Cortex of kidney (tissue), 1 donor: ENCODE results near the gene JAGN1.
"Not testable (repeated sequence)": the region's sequence is repeated elsewhere in the genome, so short reads cannot be mapped to it uniquely, and the experiment has no call there.

Experiments
- DNase-seq: peaks from one replicate; lab custom pipeline; 2025; lab: John Stamatoyannopoulos, UW

The JAGN1 gene

DNA sequence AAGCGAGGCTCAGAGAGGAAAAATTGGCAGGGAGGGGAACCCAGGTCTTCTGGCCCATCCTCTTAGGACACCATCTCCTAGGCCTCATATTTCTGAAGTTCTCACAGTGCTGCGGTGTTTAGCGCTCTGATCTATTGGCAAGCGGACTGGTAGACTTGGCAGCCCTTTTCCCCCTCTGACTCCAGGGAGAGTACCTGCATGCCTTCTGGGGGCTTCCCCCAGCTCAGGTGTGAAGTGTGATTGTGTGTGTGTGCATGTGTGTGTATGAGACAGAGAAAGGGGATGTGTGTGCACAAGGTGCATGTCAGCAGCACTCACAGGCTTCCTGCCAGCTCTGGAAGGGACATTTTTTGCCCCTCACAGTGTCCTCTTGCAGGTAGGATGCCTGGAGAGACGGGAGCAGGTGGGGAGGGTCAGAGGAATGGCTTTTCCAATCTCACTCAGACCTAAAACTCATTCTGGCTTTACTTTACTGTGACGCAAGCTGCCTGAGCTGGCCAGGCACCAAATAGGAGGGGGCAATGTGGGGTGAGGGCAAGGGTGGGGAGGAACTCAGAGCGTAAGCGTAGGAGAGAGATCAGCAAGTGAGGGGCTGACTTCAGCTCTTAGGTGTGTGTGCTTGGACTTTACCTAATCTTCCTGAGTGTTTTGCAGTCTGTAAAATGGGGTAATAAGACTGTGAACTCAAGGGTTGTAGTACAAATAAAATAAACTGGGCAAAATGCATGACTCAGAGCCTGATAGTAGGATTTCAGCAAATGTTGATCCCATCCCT is 8.2 kb downstream of the JAGN1 start:
- DNase-seq, result no peak

DNA sequence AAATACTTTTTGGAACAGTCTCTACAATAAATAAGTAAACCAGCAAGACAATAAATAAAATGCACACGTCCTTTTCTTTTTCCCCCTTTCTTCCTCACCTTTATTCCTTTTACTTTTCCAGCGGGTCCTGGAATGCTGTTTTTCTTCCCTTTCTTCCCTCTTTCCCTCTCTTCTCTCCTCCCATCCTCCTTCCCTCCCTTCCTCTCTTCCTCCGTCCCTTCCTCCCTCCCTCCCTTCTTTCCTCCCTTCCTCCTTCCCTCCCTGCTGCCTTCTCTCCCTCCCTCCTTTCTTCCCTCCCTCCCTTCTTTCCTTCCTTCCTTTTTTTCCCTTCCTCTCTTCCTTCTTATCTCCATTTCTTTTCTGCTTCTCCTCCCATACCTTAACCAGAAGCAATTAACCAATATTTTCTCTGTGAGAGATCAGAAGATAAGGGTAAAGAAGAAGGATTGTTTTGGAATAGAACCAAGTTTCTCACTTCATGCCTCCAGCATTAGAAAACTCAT is 8.9 kb downstream of the JAGN1 start:
- DNase-seq, result no peak

DNA sequence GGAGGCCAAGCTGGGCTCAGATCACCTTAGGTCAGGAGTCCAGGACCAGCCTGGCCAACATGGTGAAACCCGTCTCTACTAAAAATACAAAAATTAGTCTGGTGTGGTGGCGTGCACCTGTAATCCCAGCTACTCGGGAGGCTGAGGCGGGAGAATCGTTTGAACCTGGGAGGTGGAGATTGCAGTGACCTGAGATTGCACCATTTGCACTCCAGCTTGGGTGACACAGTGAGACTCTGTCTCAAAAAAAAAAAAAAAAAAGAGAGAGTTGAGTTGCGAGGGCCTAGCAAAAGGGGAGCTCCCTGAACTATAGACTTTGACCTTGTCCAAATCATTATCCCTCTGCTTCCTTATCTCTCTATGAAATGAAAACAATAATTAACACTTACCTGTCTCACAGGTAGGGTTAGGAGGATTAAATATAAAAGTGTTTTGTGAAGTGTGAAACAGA is 10.6 kb downstream of the JAGN1 start:
- DNase-seq, result not testable (repeated sequence)

DNA sequence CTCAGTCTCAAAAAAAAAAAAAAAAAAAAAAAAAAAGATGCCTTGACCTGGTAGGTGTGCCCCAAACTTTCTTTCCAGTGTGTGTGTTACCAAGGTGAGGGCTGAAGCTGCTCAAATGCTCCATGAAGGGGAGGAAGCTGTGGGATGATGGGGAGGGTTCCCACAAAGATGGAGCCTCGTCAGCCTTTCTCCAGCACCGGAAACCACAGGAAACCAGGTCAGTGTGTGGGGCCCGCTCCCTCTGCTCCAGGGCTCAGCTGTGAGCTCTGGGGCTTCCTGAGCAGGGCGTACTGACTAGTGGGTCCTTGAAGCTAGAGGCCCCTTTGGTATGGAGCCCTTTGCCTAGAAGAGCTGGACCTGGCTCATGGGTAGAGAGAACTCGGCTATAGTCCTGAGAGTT is 11.6 kb downstream of the JAGN1 start:
- no peak for DNase-seq

DNA sequence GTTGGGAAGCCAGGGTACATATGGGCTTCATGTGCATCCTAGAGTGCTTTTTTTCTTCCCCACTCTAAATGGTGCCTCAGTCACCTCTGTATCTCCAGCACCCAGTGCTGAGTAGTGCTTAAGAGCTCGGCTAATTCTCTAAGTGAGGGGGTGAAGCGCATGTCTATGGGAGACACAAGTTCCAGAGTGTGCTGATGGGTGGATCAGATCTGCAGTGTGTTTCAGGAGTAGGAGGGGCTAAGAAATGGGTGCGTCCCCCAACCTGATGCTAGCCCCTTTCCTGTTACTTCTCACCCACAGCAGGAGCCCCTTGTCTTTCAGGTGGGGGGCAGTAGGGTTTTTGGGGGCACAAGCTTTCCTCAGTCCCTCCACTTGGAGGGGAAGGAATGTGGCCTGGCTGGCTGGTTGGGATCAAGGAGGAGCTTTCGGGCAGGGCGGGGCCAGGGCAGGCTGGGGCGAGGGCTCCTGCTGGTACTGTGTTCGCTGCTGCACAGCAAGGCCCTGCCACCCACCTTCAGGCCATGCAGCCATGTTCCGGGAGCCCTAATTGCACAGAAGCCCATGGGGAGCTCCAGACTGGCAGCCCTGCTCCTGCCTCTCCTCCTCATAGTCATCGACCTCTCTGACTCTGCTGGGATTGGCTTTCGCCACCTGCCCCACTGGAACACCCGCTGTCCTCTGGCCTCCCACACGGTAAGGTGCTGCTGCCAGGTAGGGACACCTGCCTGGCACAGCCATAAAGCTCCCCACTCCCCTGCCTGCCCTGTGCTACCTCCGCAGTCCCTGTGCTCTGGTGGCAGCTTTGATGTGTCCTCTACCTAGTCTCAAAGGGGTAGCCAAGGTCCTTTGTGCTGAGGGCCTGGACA is 12.2 kb downstream of the JAGN1 start, which contains the start of gene IL17RE:
TSS of gene IL17RE (plus strand) at position 477 of the 866 bp plus-strand sequence. CDS start at position 562, 85 bp downstream.
- no peak for DNase-seq

DNA sequence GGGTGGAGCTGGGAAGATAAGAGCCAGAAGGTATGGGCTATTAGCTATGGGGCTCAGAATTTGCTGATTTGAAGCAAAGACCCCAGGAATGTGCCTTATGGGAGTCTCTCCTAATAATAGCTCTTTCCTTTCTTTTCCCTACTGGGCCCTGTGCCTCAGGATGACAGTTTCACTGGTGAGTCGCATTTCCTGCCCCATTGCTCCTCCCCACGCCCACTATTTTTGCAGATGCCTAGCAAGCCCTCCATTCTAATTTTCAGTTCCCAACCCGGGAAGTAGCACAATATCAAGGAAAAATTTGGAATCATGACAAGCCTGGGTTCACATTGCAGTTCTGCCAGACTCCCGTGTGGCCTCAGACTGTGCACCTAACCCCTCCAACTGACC is 12.8 kb downstream of the JAGN1 start:
- no peak for DNase-seq

DNA sequence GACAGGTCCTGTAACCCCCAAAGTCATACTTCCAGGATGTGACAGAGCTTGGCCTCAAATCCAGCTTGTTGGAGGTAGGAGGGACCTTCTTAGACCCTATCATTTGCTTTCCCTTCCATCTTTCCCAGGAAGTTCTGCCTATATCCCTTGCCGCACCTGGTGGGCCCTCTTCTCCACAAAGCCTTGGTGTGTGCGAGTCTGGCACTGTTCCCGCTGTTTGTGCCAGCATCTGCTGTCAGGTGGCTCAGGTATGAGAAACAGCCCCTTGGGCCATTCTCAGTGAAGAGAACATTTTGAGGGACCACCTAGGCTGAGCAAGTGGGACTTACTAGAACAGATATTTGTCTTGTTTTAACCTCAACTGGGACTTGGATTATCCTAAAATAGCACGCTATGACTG is 13.5 kb downstream of the JAGN1 start:
- no peak for DNase-seq

DNA sequence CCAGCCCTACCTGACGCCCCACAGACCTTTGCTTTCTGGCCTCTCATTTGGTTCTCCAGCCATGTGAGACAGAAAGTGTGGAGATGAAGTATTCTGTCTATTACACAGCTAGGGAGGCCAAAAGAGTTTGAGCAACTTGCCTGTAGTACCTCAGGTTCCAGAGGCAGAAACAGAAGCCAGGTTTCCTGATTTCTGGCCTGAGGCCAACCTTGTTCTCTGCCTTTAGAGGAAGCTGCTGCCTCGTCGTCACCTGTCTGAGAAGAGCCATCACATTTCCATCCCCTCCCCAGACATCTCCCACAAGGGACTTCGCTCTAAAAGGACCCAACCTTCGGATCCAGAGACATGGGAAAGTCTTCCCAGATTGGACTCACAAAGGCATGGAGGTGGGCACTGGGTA is 16.1 kb downstream of the JAGN1 start:
- no peak for DNase-seq

DNA sequence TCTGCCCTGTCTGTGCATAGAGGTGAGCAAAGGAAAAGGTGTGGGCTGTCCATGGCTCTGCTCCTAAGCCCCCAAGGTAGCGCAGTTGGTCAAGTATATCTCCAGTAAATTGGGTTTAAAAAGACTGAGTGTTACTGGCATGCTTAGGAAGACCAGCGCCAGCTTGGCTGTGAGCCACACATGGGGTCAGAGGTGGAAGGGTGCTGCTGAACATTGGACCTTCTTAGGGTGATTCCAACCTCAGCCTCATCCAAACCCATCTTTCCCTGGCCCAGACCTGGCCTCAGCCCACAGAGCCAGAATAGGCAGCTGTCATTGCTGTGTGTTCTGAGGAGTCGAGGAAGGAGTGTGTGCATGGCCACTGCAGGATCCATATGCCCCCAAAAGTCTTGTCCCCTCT is 17.9 kb downstream of the JAGN1 start:
- DNase-seq, result no peak

DNA sequence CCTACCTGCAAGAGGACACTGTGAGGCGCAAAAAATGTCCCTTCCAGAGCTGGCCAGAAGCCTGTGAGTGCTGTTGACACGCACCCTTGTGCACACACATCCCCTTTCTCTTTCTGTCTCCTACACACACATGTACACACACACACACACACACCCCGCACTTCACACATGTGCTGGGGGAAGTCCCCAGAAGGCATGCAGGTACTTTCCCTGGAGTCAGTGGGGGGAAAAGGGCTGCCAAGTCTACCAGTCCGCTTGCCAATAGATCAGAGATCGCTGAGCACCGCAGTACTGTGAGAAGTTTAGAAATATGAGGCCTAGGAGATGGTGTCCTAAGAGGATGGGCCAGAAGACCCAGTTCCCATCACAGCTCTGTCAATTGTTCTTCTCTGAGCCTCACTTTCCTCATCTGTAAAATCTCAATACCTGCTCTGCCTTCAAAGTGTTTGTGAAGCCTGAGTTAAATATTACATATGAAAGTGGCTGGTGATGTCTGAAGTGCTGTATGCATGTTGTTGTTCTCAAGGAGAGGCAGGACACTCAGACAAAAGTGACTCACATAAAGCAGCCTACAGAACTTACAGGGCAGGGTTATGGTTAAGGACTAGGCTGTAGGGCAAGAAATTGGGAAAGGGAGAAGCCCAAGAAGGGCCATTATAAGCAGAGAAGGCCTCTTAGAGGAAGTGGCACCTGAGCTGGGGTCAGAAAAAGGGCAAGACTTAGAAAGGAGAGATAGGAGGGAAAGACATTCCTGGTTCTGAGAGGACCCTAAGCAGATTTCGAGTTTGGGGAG is 19.0 kb downstream of the JAGN1 start:
- no peak for DNase-seq

DNA sequence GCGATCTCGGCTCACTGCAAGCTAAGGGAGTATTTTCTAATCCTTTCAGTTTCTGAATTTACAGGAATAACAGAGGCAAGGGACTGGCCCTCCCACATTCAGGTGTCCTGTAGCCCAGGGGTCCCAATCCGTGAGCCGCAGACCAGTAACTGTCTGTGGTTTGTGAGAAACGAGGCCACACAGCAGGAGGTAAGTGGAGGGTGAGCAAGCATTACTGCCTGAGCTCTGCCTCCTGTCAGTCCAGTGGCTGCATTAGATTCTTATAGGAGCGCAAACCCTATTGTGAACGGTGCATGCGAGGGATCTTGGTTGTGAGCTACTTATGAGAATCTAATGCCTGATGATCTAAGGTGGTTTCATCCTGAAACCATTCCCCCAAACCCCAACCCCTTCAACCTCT is 21.5 kb downstream of the JAGN1 start:
- DNase-seq, result no peak

DNA sequence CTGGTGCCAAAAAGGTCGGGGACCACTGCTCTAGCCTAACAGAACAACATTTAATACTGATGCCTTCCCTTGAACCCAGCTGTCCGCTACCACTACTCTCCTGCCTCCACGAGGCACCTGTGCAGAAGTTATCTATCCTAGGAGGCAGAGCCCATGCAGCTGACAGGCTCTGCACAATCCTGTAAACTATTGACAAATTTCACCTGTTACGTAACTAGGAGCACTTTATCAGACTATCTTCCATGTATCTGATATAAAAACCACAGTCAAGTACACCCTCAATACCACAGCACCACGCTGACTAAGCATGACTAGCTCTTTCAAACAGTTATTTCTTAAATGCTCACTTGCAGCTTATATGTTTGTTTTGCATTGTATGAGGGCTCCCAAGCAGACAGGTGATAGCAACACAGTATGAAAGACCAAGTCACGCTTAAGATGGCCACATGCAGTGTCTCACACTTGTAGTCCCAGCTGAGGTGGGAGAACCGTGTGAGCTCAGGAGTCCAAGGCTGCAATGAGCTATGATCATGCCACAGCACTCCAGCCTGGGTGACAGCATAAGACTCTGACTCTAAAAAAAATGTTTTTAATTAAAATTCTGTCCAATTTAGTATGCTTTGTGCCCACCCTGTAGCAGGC is 22.0 kb downstream of the JAGN1 start:
- DNase-seq, result no peak

DNA sequence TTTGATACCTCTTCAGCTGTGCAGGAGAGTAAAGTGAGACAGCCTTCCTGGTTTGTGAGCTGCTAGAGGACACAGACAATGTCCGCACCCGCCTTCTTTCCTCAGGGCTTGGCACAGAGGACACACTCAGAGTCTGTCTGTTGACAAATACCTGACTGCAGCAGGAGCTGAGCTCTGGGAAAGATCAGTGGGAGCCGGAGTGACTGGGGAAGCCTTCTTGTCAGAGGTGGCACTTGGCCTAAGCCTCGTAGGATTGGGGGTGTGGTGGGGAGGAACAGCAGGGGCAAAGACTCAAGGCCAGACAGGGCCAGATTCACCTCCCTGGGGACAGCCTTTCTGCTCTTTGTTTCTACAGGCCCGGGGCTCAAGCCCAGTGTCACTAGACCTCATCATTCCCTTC is 23.2 kb downstream of the JAGN1 start:
- DNase-seq, result no peak

DNA sequence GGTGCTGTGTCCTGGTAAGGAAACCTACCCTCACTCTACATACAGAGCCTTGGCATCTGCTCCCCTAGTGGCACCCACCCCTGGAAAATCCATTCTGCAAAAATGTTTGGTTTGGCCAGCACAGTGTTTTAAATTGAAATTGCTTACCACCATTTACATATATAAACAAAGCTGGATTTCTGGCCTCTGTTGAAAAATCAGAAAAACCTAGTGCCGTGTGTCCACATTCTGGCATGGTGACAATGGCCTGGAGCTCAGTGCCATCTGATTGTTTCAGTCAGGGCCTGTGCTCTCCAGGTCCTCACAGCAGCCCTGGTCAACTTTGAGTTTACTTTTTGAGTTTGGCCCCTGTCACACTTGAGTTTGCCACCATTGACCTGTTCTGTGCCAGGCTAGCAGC is 23.6 kb downstream of the JAGN1 start:
- DNase-seq, result no peak

DNA sequence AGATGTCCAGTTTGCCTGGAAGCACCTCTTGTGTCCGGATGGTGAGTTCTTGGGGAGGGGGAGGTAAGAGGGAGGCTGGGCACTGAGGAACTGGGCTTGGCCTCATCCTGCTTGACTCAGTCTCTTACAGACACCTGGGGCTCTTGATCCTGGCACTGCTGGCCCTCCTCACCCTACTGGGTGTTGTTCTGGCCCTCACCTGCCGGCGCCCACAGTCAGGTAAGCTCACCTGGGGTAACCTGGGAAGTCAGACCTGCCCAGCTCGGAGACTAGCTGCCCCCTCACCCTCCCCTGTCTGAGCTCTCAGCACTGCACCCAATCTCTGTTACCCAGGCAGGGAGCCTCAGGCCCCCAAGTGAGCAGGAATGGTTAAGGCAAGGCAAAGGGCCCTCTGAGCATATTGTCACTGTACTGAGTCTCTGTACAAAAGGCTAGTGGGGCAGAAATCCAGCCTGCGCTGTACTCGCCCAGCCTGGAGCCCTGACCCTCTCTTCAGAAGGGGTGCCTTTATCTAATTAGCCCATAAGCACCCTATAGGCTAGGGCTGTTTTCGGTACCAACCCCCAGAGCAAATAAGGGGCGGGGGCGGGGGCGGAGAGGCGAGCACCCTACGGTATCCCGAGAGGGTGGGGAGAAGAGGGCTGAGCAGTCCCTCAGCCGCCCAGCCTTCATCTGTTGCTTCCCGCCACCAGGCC is 24.3 kb downstream of the JAGN1 start:
- no peak for DNase-seq

DNA sequence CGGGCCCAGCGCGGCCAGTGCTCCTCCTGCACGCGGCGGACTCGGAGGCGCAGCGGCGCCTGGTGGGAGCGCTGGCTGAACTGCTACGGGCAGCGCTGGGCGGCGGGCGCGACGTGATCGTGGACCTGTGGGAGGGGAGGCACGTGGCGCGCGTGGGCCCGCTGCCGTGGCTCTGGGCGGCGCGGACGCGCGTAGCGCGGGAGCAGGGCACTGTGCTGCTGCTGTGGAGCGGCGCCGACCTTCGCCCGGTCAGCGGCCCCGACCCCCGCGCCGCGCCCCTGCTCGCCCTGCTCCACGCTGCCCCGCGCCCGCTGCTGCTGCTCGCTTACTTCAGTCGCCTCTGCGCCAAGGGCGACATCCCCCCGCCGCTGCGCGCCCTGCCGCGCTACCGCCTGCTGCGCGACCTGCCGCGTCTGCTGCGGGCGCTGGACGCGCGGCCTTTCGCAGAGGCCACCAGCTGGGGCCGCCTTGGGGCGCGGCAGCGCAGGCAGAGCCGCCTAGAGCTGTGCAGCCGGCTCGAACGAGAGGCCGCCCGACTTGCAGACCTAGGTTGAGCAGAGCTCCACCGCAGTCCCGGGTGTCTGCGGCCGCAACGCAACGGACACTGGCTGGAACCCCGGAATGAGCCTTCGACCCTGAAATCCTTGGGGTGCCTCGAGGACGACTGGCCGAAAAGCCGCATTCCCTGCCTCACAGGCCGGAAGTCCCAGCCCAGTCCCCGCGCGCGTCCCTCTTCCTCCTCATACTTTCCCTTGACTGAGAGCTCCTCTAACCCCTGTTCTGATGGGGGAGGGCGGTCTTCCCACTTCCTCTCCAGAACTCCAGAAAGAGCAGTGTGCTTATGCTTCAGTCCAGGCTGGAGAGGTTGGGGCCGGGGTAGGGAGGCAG is 25.1 kb downstream of the JAGN1 start:
- DNase-seq, result no peak

DNA sequence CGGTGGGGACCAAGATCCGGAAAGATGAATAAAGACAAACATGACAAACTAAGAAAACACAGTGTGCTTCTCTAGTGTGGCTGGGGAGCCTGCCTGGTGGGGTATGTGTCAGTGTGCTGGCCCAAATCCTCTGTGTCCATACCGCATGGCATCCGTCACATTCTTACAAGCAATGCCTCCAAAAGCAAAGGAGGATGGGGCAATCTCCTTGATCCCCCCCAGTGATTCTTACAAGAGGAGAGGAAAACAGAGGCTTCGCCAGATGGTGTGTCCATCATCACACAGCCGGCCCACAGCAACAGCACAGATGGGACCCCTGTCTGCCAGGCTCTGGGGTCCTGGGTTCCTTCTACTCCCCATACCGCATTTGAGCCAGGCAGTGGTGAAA is 25.9 kb downstream of the JAGN1 start:
- no peak for DNase-seq

DNA sequence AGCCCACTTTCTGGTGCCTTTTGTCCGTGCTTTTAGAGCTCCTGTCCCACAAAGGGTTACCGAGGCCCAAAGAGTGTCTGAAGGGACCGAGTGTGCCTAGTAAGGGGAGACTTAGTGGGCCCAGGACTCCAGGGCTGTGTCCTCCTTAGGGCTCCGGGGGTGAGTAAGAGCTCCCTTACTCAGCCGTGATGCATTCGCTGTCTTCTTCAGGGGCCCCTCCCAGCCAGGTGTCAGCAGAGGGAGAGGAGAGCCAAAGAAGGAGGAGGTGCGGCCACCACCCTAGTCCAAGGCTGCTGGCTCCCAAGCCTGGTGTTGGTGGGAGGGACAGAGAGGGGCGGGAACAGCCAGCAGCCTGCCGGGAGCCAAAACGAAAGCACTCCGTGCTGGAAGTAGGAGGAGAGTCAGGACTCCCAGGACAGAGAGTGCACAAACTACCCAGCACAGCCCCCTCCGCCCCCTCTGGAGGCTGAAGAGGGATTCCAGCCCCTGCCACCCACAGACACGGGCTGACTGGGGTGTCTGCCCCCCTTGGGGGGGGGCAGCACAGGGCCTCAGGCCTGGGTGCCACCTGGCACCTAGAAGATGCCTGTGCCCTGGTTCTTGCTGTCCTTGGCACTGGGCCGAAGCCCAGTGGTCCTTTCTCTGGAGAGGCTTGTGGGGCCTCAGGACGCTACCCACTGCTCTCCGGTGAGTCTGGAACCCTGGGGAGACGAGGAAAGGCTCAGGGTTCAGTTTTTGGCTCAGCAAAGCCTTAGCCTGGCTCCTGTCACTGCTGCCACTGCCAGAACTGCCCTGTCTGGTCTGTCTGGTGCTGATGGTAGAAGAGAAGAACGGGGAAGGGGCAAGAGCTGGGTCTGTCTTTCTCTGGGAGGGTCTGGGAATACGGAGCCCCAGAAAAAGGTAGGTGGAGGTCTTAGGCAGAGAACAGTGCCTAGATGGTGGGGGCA is 26.6 kb downstream of the JAGN1 start, which contains the start of gene IL17RC:
TSS of gene IL17RC (plus strand) at position 365 of the 947 bp plus-strand sequence. CDS start at position 583, 218 bp downstream.
- no peak for DNase-seq

DNA sequence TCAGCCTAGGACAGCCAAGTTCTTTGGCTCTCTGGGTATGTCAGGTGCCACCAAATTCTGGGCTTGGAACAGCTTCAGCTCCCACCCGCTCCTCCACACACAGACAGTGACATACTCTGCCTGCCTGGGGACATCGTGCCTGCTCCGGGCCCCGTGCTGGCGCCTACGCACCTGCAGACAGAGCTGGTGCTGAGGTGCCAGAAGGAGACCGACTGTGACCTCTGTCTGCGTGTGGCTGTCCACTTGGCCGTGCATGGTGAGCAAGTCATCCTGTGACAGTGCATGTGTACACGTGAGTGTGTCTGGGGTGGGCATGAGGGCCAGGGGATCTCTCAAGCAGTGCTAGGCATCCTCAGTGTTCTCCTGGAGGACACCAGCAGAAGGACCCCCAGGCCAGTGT is 27.4 kb downstream of the JAGN1 start:
- DNase-seq, result no peak
